HepG2 (cell line): Measurements from ENCODE around the gene STX4. TPM values are rescaled to one million over a fixed set of nuclear protein-coding genes. Genes with fewer than 3 reads are reported as not detected.

Source experiments
- AGO2 ChIP-seq: fragments of 200-400 bp; formaldehyde crosslinking; optimal IDR thresholded peaks from 2 replicates; pipeline ENCODE3; 2017; ENCODE audit warnings: mild to moderate bottlenecking, low read depth, low read length, moderate library complexity
- BRF2 ChIP-seq: sonication (generic); formaldehyde crosslinking; IDR thresholded peaks from 2 replicates; pipeline ENCODE4 v1.8.1; 2022; ENCODE audit warnings: mild to moderate bottlenecking, missing genetic modification reagents
- CCAR2 ChIP-seq: fragments of 200-400 bp; formaldehyde crosslinking; optimal IDR thresholded peaks from 2 replicates; pipeline ENCODE3; 2018; ENCODE audit warnings: low read depth, mild to moderate bottlenecking, low read length, moderate library complexity
- FIP1L1 ChIP-seq: fragments of 200-400 bp; formaldehyde crosslinking; IDR thresholded peaks from 2 replicates; pipeline ENCODE4 v1.6.1; 2018; ENCODE audit warnings: low read depth, mild to moderate bottlenecking, low read length, moderate library complexity, borderline replicate concordance; ENCODE audit not compliant: insufficient read depth
- GABPA ChIP-seq, 2 experiments: IDR thresholded peaks; 2 replicates each; pipeline ENCODE4 v1.6.1; 2011 to 2016; ENCODE audit warnings: low read depth in 2 of 2, low read length in 1 of 2, missing biosample characterization in 1 of 2, missing genetic modification characterization in 1 of 2
- HNF4G ChIP-seq, 2 experiments: sonication (generic) in 1 of 2; formaldehyde crosslinking in 1 of 2; IDR thresholded peaks; 2 replicates each; pipeline versions ENCODE4 v1.4.0 to v1.6.1; 2011 to 2020; ENCODE audit warnings: borderline replicate concordance in 2 of 2, low read depth in 2 of 2, mild to moderate bottlenecking in 2 of 2, low read length in 1 of 2, missing genetic modification reagents in 1 of 2, moderate library complexity in 1 of 2
- KLF6 ChIP-seq: IDR thresholded peaks from 2 replicates; pipeline ENCODE4 v1.8.0; 2016; ENCODE audit warnings: missing biosample characterization, missing genetic modification reagents
- RARA ChIP-seq: IDR thresholded peaks from 2 replicates; pipeline ENCODE4 v1.6.1; 2016; ENCODE audit warnings: missing genetic modification reagents, missing compliant biosample characterization
- RBFOX2 ChIP-seq: fragments of 200-400 bp; formaldehyde crosslinking; IDR thresholded peaks from 2 replicates; pipeline ENCODE4 v1.6.1; 2017; ENCODE audit warnings: low read depth, mild to moderate bottlenecking, low read length
- REL ChIP-seq: sonication (generic); formaldehyde crosslinking; conservative IDR thresholded peaks from 2 replicates; pipeline ENCODE4 v1.8.0; 2022; ENCODE audit warnings: mild to moderate bottlenecking, missing genetic modification reagents, moderate library complexity
- REPIN1 ChIP-seq: sonication (generic); formaldehyde crosslinking; IDR thresholded peaks from 2 replicates; pipeline ENCODE4 v1.8.0; 2022; ENCODE audit warnings: missing genetic modification reagents, low read depth, mild to moderate bottlenecking, borderline replicate concordance
- RFX5 ChIP-seq: IDR thresholded peaks from 2 replicates; pipeline ENCODE4 v1.6.1; 2011; ENCODE audit warnings: low read depth, low read length, improper control_type of control experiment
- SCMH1 ChIP-seq: sonication (generic); formaldehyde crosslinking; IDR thresholded peaks from 2 replicates; pipeline ENCODE4 v1.9.0; 2021; ENCODE audit warnings: missing genetic modification reagents, mild to moderate bottlenecking, borderline replicate concordance
- TAF1 ChIP-seq: sonication (generic); formaldehyde crosslinking; IDR thresholded peaks from 2 replicates; pipeline ENCODE4 v1.4.0; 2020; ENCODE audit warnings: missing genetic modification reagents
- ZFX ChIP-seq: sonication (generic); formaldehyde crosslinking; IDR thresholded peaks from 2 replicates; pipeline ENCODE4 v1.4.0; 2020; ENCODE audit warnings: mild to moderate bottlenecking, low read depth, missing genetic modification reagents, moderate library complexity
- ZFY ChIP-seq: sonication (generic); formaldehyde crosslinking; IDR thresholded peaks from 2 replicates; pipeline ENCODE4 v1.4.0; 2020; ENCODE audit warnings: missing genetic modification reagents
- ZNF138 ChIP-seq: sonication (generic); formaldehyde crosslinking; IDR thresholded peaks from 2 replicates; pipeline ENCODE4 v1.5.0; 2020; ENCODE audit warnings: mild to moderate bottlenecking, low read depth, missing genetic modification reagents
- ZNF17 ChIP-seq: sonication (generic); formaldehyde crosslinking; IDR thresholded peaks from 2 replicates; pipeline ENCODE4 v1.5.0; 2020; ENCODE audit warnings: mild to moderate bottlenecking, missing genetic modification reagents
- ZNF280B ChIP-seq: sonication (generic); formaldehyde crosslinking; IDR thresholded peaks from 2 replicates; pipeline ENCODE4 v1.5.0; 2020; ENCODE audit warnings: missing genetic modification reagents, mild to moderate bottlenecking, borderline replicate concordance
- ZNF337 ChIP-seq: sonication (generic); formaldehyde crosslinking; IDR thresholded peaks from 2 replicates; pipeline ENCODE4 v1.5.1; 2020; ENCODE audit warnings: missing genetic modification reagents, low read depth, mild to moderate bottlenecking, borderline replicate concordance
- ZNF33A ChIP-seq: sonication (generic); formaldehyde crosslinking; IDR thresholded peaks from 2 replicates; pipeline ENCODE4 v1.5.1; 2020; ENCODE audit warnings: missing genetic modification reagents, mild to moderate bottlenecking, moderate library complexity, borderline replicate concordance
- ZNF451 ChIP-seq: sonication (generic); formaldehyde crosslinking; IDR thresholded peaks from 2 replicates; pipeline ENCODE4 v1.5.0; 2020; ENCODE audit warnings: mild to moderate bottlenecking, missing genetic modification reagents
- ZNF567 ChIP-seq: sonication (generic); formaldehyde crosslinking; IDR thresholded peaks from 2 replicates; pipeline ENCODE4 v1.8.1; 2023; ENCODE audit warnings: mild to moderate bottlenecking, missing genetic modification reagents, borderline replicate concordance
- ZNF616 ChIP-seq: sonication (generic); formaldehyde crosslinking; IDR thresholded peaks from 2 replicates; pipeline ENCODE4 v1.5.0; 2020; ENCODE audit warnings: low read depth, mild to moderate bottlenecking, missing genetic modification reagents
- ZNF776 ChIP-seq: sonication (generic); formaldehyde crosslinking; IDR thresholded peaks from 2 replicates; pipeline ENCODE4 v1.4.0; 2020; ENCODE audit warnings: mild to moderate bottlenecking, missing genetic modification reagents
- ZSCAN9 ChIP-seq: IDR thresholded peaks from 2 replicates; pipeline ENCODE4 v1.6.1; 2016; ENCODE audit warnings: borderline replicate concordance
- polyA plus RNA-seq, 8 experiments: library from polyadenylated mRNA; depleted of rRNA in 3 of 8; stranded (reverse) in 7 of 8; unstranded in 1 of 8; fragments of >200 nt; fragmentation: Illumina TruSeq in 4 of 8; extraction: Trizol in 4 of 8; gene quantifications; 2 replicates each; pipeline versions ENCODE4 v1.2.1 to v1.2.3, GENCODE V29; 2011 to 2016; ENCODE audit warnings: low read depth in 4 of 8, missing spikeins in 1 of 8, mixed read lengths in 1 of 8; ENCODE audit not compliant: insufficient read depth in 1 of 8
- total RNA-seq, 5 experiments: library from RNA; depleted of rRNA; stranded (reverse); fragments of >200 nt; fragmentation: Illumina TruSeq; extraction: Trizol; gene quantifications; 2 replicates each; pipeline ENCODE4 v1.2.3, GENCODE V29; 2016; ENCODE audit warnings: low read depth in 1 of 5

The STX4 gene
- total and polyA plus RNA-seq, 2 of the 13 experiments (the other 11 are each of a cell fraction or from before 2014, with no cell fraction given): 29.2 to 34.6 TPM

- peak; percentile 89 for TF ChIP-seq ZNF280B
- peak; percentile 89; the same call in 1 of the 2 replicates for TF ChIP-seq ZNF567
- TF ChIP-seq ZFY: no peak
- peak; percentile 99 for TF ChIP-seq GABPA (IDR thresholded peaks at IDR 0.05; ENCODE audit: low read depth, low read length)
- peak; percentile 99 for TF ChIP-seq GABPA (CRISPR knock-in tag; IDR thresholded peaks at IDR 0.05; ENCODE audit: low read depth)
- no peak for TF ChIP-seq ZNF451
- TF ChIP-seq CCAR2: no peak
- peak; percentile 62; the same call in 1 of the 2 replicates for TF ChIP-seq BRF2 (CRISPR knock-in tag)
- peak; percentile 48 for TF ChIP-seq RARA (CRISPR knock-in tag)
- no peak for TF ChIP-seq HNF4G (IDR thresholded peaks at IDR 0.05; ENCODE audit: borderline replicate concordance, low read depth, low read length)
- TF ChIP-seq HNF4G (CRISPR knock-in tag; IDR thresholded peaks at IDR 0.05; ENCODE audit: borderline replicate concordance, low read depth): 0 out of 2 replicates have a peak, but pooled peaks have one; percentile 59
- TF ChIP-seq RFX5: peak; percentile 47; the same call in 1 of the 2 replicates
- 0 out of 2 replicates have a peak, but pooled peaks have one; percentile 30 for TF ChIP-seq FIP1L1
- TF ChIP-seq ZNF337: peak; percentile 96
- peak; percentile 72; the same call in 1 of the 2 replicates for TF ChIP-seq ZSCAN9
- 0 out of 2 replicates have a peak, but pooled peaks have one; percentile 87 for TF ChIP-seq REL (CRISPR knock-in tag)
- TF ChIP-seq ZNF138 (CRISPR knock-in tag): no peak; the same call in 1 of the 2 replicates
- TF ChIP-seq ZNF616 (CRISPR knock-in tag): peak; percentile 61; the same call in 1 of the 2 replicates
- 0 out of 2 replicates have a peak, but pooled peaks have one; percentile 18 for TF ChIP-seq KLF6 (CRISPR knock-in tag)
- peak; percentile 18; the same call in 1 of the 2 replicates for TF ChIP-seq TAF1
- TF ChIP-seq ZNF776 (CRISPR knock-in tag): 0 out of 2 replicates have a peak, but pooled peaks have one; percentile 67
- TF ChIP-seq ZNF17: no peak
- peak; percentile 75 for TF ChIP-seq RBFOX2
- no peak; the same call in 1 of the 2 replicates for TF ChIP-seq ZFX (CRISPR knock-in tag)
- TF ChIP-seq REPIN1 (CRISPR knock-in tag): peak; percentile 49; the same call in 1 of the 2 replicates
- TF ChIP-seq SCMH1 (CRISPR knock-in tag): no peak
- TF ChIP-seq AGO2: peak; percentile 32
- TF ChIP-seq ZNF33A (CRISPR knock-in tag): no peak
These were observed at the start of gene STX4 (continued) for GRCh38 chr16:31032736-31033708.
